Natural killer cell (primary cell): Measurements from ENCODE around the gene CSH2. TPM values are rescaled to one million over a fixed set of nuclear protein-coding genes. Genes with fewer than 3 reads are reported as not detected.
"Not testable (repeated sequence)": the region's sequence is repeated elsewhere in the genome, so short reads cannot be mapped to it uniquely, and the experiment has no call there.

Experiments
- ATAC-seq, 3 donors: fragments of 150-1000 bp in 2 of 3; fragments of 200-7000 bp in 1 of 3; cut with Tn5 transposase; 1 replicate in 1 of 3; 2 replicates in 2 of 3; pipeline ENCODE4 v1.10.0; 2021; ENCODE audit warnings: mild to moderate bottlenecking in 2 of 3, moderate library complexity in 2 of 3
- DNase-seq, 2 donors: peaks; one replicate each; pipeline versions ENCODE4 v3.0.0 to v3.0.0-alpha.2; 2013 to 2021; ENCODE audit warnings: mixed read lengths in 1 of 2
- H3K27ac ChIP-seq: one replicate; pipeline ENCODE4 v1.5.1; 2013; ENCODE audit warnings: mild to moderate bottlenecking, low read length
- H3K27me3 ChIP-seq: one replicate; pipeline ENCODE4 v1.6.1; 2013; ENCODE audit warnings: low read length; ENCODE audit not compliant: control insufficient read depth, insufficient read depth
- H3K36me3 ChIP-seq: one replicate; pipeline ENCODE4 v1.6.1; 2013; ENCODE audit warnings: low read length; ENCODE audit not compliant: control insufficient read depth, insufficient read depth
- H3K4me1 ChIP-seq: one replicate; pipeline ENCODE4 v1.6.1; 2013; ENCODE audit warnings: low read length; ENCODE audit not compliant: control insufficient read depth, insufficient read depth
- H3K4me3 ChIP-seq: one replicate; pipeline ENCODE4 v1.5.1; 2013; ENCODE audit warnings: low read length
- H3K9me3 ChIP-seq: one replicate; pipeline ENCODE4 v1.6.1; 2013; ENCODE audit warnings: low read length; ENCODE audit not compliant: control insufficient read depth, insufficient read depth
- H3K27ac Mint-ChIP-seq, 2 donors: one replicate each; pipeline ENCODE4 v1.8.0; 2022; ENCODE audit warnings: mild to moderate bottlenecking in 2 of 2, mixed read lengths in 2 of 2, moderate library complexity in 1 of 2
- H3K27me3 Mint-ChIP-seq, 2 donors: one replicate each; pipeline ENCODE4 v1.8.0; 2022; ENCODE audit warnings: low read depth in 2 of 2, mixed read lengths in 2 of 2
- H3K36me3 Mint-ChIP-seq: one replicate; pipeline ENCODE4 v1.8.0; 2022; ENCODE audit warnings: mixed read lengths
- H3K4me1 Mint-ChIP-seq, 2 donors: one replicate each; pipeline ENCODE4 v1.8.0; 2022; ENCODE audit warnings: mixed read lengths in 2 of 2
- H3K4me3 Mint-ChIP-seq: one replicate; pipeline ENCODE4 v1.8.0; 2022; ENCODE audit warnings: mild to moderate bottlenecking, moderate library complexity, mixed read lengths
- H3K9me3 Mint-ChIP-seq, 2 donors: one replicate each; pipeline ENCODE4 v1.8.0; 2022; ENCODE audit warnings: mixed read lengths in 2 of 2
- WGBS: methylation state at CpG from one replicate; pipeline ENCODE4 v1.1.7; 2013; ENCODE audit warnings: missing lambda C conversion rate; ENCODE audit not compliant: insufficient coverage; 5-methylcytosine and 5-hydroxymethylcytosine counted together
- intact Hi-C: fragments of 100-400 bp; cut with micrococcal nuclease; formaldehyde crosslinking; loops from one replicate; pipeline ENCODE4 v1.14.2; 2022
- total RNA-seq, 4 donors: library from RNA; stranded (reverse); fragments of 120-200 nt in 1 of 4; gene quantifications; one replicate each; pipeline versions ENCODE4 v1.2.3 to v1.2.4, GENCODE V29; 2013 to 2022
- TF ChIP-seq, protein P1 (sequence below): fragments of 200-600 bp; IDR thresholded peaks from one replicate; pipeline ENCODE4 v1.8.0; 2022; ENCODE audit warnings: antibody characterized with exemption

CSH2 gene
- total RNA-seq, 3 donors from 2014 or later (not counting 1 experiment from before 2014, with no cell fraction given) = not detected

DNA sequence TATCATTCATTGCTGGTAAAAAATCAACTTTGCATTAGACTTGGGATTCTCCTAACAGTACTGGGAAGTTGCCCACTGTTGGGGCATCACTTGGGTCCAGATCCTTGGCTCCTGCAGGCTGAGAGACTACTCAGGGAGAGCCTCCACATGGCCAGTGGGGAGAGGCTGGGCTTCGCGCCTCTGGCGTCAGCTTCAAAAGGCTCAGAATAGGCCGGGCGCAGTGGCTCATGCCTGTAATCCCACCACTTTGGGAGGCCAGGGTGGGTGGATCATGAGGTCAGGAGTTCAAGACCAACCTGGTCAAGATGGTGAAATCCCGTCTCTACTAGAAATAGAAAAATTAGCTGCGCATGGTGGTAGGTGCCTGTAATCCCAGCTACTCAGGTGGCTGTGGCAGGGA lies 41.0 kb upstream of the CSH2 start:
- Histone ChIP-seq H3K36me3 (no peaks in the 10 kb centered on the region), H3K4me3 (no peak overlapping the region), H3K27ac (no peak overlapping the region), H3K9me3 (no peaks in the 10 kb centered on the region), H3K4me1 (peaks cover 13% of the 10 kb centered on the region), H3K27me3 (no peaks in the 10 kb centered on the region)
- Mint-ChIP-seq H3K27ac (no peak overlapping the region), H3K4me3 (no peak overlapping the region), H3K4me1 (peaks cover 11 to 12% of the 10 kb centered on the region in 2 donors), H3K27me3 (peaks cover 6 to 7% of the 10 kb centered on the region in 2 donors), H3K36me3 (no peaks in the 10 kb centered on the region), H3K9me3 (no peaks in the 10 kb centered on the region)
- DNase-seq (no peak), ATAC-seq (no peak)
- WGBS = 98% methylated on average over 7 of the region's 7 CpGs
- intact Hi-C loops = no loop called here
- TF ChIP-seq, protein P1, sequence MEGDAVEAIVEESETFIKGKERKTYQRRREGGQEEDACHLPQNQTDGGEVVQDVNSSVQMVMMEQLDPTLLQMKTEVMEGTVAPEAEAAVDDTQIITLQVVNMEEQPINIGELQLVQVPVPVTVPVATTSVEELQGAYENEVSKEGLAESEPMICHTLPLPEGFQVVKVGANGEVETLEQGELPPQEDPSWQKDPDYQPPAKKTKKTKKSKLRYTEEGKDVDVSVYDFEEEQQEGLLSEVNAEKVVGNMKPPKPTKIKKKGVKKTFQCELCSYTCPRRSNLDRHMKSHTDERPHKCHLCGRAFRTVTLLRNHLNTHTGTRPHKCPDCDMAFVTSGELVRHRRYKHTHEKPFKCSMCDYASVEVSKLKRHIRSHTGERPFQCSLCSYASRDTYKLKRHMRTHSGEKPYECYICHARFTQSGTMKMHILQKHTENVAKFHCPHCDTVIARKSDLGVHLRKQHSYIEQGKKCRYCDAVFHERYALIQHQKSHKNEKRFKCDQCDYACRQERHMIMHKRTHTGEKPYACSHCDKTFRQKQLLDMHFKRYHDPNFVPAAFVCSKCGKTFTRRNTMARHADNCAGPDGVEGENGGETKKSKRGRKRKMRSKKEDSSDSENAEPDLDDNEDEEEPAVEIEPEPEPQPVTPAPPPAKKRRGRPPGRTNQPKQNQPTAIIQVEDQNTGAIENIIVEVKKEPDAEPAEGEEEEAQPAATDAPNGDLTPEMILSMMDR = no peak

- no peaks in the 10 kb centered on the region for H3K9me3 Mint-ChIP-seq
- no peak overlapping the region for H3K27ac Mint-ChIP-seq
- no peak overlapping the region for H3K27ac ChIP-seq
- H3K27me3 ChIP-seq = no peaks in the 10 kb centered on the region
- H3K4me3 ChIP-seq = no peak overlapping the region
- H3K4me1 Mint-ChIP-seq = peaks cover 5% of the 10 kb centered on the region in 2 donors
- 68% methylated on average over 5 of the region's 8 CpGs for WGBS
- peaks cover 6% of the 10 kb centered on the region for H3K4me1 ChIP-seq
- H3K27me3 Mint-ChIP-seq = peaks cover 0 to 5% of the 10 kb centered on the region in 2 donors
- DNase-seq = peak; percentile 60 to 83
- ATAC-seq = peak; percentile 80 to 98 (median 92)
- no peak overlapping the region for H3K4me3 Mint-ChIP-seq
- intact Hi-C loops = no loop called here
- TF ChIP-seq, protein P1 = peak; percentile 79
- H3K9me3 ChIP-seq = no peaks in the 10 kb centered on the region
- no peaks in the 10 kb centered on the region for H3K36me3 ChIP-seq
- no peaks in the 10 kb centered on the region for H3K36me3 Mint-ChIP-seq
Observed at GRCh38 chr17:63911657-63912100, 38.2 kb upstream of the CSH2 start.

GRCh38 chr17:63911041-63911635 lies 37.7 kb upstream of the CSH2 start, which contains the start of gene CSHL1:
Gene CSHL1, minus strand, starts transcription at chr17:63911258. Its CDS starts 62 bp downstream, at chr17:63911196.
- TF ChIP-seq, protein P1 = no peak
- Mint-ChIP-seq H3K4me3 (no peak within 1 kb of the TSS), H3K4me1 (peaks cover 5% of the 10 kb centered on the region in 2 donors), H3K27ac (no peak within 1 kb of the TSS), H3K36me3 (no peaks in the 10 kb centered on the region), H3K9me3 (no peaks in the 10 kb centered on the region), H3K27me3 (peaks cover 0 to 5% of the 10 kb centered on the region in 2 donors)
- no peak within 1 kb of the TSS for H3K4me3 ChIP-seq
- H3K27ac ChIP-seq = no peak within 1 kb of the TSS
- intact Hi-C loops = no loop called here
- peaks cover 6% of the 10 kb centered on the region for H3K4me1 ChIP-seq
- H3K9me3 ChIP-seq = no peaks in the 10 kb centered on the region
- no peaks in the 10 kb centered on the region for H3K36me3 ChIP-seq
- no peak for ATAC-seq
- H3K27me3 ChIP-seq = no peaks in the 10 kb centered on the region
- WGBS = 80% methylated on average over 14 of the region's 15 CpGs
- no peak for DNase-seq

DNA sequence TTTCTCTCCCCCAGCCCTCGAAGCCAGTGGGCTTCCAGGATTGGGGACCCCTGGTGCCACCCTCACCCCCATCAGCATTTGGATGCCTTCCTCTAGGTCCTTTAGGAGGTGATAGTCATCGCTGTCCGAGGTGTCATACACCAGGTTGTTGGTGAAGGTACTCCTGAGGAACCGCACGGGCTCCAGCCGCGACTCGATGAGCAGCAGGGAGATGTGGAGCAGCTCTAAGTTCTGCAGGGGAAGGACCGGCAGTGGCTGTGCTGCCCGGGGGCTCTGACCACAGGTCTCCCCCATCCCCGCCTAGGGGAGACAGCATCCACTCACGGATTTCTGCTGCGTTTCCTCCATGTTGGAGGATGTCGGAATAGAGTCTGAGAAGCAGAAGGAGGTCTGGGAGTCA lies 36.6 kb upstream of the CSH2 start:
- WGBS = 89% methylated on average over 14 of the region's 14 CpGs
- Mint-ChIP-seq H3K4me1 (peaks cover 5% of the 10 kb centered on the region in 2 donors), H3K4me3 (no peak overlapping the region), H3K27me3 (peaks cover 0 to 5% of the 10 kb centered on the region in 2 donors), H3K27ac (no peak overlapping the region), H3K9me3 (no peaks in the 10 kb centered on the region), H3K36me3 (no peaks in the 10 kb centered on the region)
- H3K27me3 ChIP-seq = no peaks in the 10 kb centered on the region
- H3K27ac ChIP-seq = no peak overlapping the region
- no peak for ATAC-seq
- H3K36me3 ChIP-seq = no peaks in the 10 kb centered on the region
- TF ChIP-seq, protein P1 = no peak
- H3K4me3 ChIP-seq = no peak overlapping the region
- no peaks in the 10 kb centered on the region for H3K9me3 ChIP-seq
- peaks cover 4% of the 10 kb centered on the region for H3K4me1 ChIP-seq
- intact Hi-C loops = no loop called here
- no peak for DNase-seq

DNA sequence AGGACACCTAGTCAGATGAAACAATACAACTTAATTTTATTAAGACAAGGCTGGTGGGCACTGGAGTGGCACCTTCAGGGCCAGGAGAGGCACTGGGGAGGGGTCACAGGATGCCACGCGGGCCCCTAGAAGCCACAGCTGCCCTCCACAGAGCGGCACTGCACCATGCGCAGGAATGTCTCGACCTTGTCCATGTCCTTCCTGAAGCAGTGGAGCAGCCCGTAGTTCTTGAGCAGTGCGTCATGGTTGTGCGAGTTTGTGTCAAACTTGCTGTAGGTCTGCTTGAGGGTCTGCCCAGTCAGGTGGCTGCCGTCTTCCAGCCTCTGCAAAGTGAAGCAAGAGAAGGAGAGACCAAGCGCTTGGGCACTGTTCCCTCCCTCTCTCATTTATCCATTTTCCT lies 36.1 kb upstream of the CSH2 start:
- H3K27ac ChIP-seq, H3K9me3 Mint-ChIP-seq, H3K4me3 Mint-ChIP-seq, DNase-seq, intact Hi-C loops, H3K9me3 ChIP-seq, H3K4me1 ChIP-seq, H3K36me3 Mint-ChIP-seq, H3K4me1 Mint-ChIP-seq, ATAC-seq, H3K27me3 Mint-ChIP-seq, H3K36me3 ChIP-seq, H3K4me3 ChIP-seq, H3K27me3 ChIP-seq, H3K27ac Mint-ChIP-seq: not testable (repeated sequence)
- 87% methylated on average over 8 of the region's 10 CpGs for WGBS
